ENCODE results near the gene MRPL1.

DNA sequence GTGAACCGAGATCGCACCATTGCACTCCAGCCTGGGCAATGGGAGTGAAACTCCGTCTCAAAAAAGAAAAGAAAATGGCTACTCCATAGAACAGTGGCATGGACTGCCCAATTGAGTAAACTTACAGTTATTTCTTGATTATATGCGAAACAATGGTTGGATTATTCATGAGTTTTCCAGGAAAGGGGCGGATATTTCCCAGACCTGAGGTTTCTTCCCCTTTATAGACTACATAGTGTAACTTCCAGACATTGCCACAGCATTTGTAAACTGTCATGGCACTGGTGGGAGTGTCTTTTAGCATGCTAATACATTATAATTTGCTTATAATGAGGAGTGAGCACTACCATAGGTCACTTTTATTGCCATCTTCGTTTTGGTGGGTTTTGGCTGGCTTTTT lies 14.1 kb upstream of the MRPL1 start:
- TF ChIP-seq, protein P1, sequence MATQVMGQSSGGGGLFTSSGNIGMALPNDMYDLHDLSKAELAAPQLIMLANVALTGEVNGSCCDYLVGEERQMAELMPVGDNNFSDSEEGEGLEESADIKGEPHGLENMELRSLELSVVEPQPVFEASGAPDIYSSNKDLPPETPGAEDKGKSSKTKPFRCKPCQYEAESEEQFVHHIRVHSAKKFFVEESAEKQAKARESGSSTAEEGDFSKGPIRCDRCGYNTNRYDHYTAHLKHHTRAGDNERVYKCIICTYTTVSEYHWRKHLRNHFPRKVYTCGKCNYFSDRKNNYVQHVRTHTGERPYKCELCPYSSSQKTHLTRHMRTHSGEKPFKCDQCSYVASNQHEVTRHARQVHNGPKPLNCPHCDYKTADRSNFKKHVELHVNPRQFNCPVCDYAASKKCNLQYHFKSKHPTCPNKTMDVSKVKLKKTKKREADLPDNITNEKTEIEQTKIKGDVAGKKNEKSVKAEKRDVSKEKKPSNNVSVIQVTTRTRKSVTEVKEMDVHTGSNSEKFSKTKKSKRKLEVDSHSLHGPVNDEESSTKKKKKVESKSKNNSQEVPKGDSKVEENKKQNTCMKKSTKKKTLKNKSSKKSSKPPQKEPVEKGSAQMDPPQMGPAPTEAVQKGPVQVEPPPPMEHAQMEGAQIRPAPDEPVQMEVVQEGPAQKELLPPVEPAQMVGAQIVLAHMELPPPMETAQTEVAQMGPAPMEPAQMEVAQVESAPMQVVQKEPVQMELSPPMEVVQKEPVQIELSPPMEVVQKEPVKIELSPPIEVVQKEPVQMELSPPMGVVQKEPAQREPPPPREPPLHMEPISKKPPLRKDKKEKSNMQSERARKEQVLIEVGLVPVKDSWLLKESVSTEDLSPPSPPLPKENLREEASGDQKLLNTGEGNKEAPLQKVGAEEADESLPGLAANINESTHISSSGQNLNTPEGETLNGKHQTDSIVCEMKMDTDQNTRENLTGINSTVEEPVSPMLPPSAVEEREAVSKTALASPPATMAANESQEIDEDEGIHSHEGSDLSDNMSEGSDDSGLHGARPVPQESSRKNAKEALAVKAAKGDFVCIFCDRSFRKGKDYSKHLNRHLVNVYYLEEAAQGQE (IDR thresholded peaks at IDR 0.05), result no peak
- TF ChIP-seq, protein P2, sequence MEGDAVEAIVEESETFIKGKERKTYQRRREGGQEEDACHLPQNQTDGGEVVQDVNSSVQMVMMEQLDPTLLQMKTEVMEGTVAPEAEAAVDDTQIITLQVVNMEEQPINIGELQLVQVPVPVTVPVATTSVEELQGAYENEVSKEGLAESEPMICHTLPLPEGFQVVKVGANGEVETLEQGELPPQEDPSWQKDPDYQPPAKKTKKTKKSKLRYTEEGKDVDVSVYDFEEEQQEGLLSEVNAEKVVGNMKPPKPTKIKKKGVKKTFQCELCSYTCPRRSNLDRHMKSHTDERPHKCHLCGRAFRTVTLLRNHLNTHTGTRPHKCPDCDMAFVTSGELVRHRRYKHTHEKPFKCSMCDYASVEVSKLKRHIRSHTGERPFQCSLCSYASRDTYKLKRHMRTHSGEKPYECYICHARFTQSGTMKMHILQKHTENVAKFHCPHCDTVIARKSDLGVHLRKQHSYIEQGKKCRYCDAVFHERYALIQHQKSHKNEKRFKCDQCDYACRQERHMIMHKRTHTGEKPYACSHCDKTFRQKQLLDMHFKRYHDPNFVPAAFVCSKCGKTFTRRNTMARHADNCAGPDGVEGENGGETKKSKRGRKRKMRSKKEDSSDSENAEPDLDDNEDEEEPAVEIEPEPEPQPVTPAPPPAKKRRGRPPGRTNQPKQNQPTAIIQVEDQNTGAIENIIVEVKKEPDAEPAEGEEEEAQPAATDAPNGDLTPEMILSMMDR (IDR thresholded peaks at IDR 0.05; ENCODE audit: low read depth, low read length, missing input control), result no peak
- TF ChIP-seq RXRA (IDR thresholded peaks at IDR 0.05) (no peak), SP1 (IDR thresholded peaks at IDR 0.05) (no peak), GABPA (IDR thresholded peaks at IDR 0.05 in 1 of 2, conservative IDR thresholded peaks at IDR 0.05 in 1 of 2) (no peak), JUND (IDR thresholded peaks at IDR 0.05) (no peak), RAD21 (IDR thresholded peaks at IDR 0.05) (no peak), FOXA1 (IDR thresholded peaks at IDR 0.05) (no peak), YY1 (IDR thresholded peaks at IDR 0.05) (no peak), EGR1 (IDR thresholded peaks at IDR 0.05; ENCODE audit: low read depth in 2 of 2) (no peak), HNF4G (IDR thresholded peaks at IDR 0.05) (no peak)
- TF ChIP-seq, protein P3, sequence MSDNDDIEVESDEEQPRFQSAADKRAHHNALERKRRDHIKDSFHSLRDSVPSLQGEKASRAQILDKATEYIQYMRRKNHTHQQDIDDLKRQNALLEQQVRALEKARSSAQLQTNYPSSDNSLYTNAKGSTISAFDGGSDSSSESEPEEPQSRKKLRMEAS (IDR thresholded peaks at IDR 0.05), result no peak
- TF ChIP-seq, protein P4, sequence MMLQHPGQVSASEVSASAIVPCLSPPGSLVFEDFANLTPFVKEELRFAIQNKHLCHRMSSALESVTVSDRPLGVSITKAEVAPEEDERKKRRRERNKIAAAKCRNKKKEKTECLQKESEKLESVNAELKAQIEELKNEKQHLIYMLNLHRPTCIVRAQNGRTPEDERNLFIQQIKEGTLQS (IDR thresholded peaks at IDR 0.05), result no peak
